WERI-Rb-1 (cell line): ENCODE results near the gene BECN2.

Experiments used
- DNase-seq: peaks from one replicate; pipeline ENCODE4 v3.0.0-alpha.2; 2020
- H3K27ac ChIP-seq: fragments of 250-450 bp; sonication (Bioruptor Pico); 2 replicates; pipeline ENCODE4 v1.5.1; 2020; ENCODE audit warnings: mild to moderate bottlenecking, moderate library complexity
- H3K27me3 ChIP-seq: fragments of 250-450 bp; sonication (Bioruptor Pico); 2 replicates; pipeline ENCODE4 v1.5.1; 2021; ENCODE audit warnings: mild to moderate bottlenecking, low read depth, moderate library complexity; ENCODE audit not compliant: insufficient read depth, severe bottlenecking
- H3K36me3 ChIP-seq: fragments of 250-450 bp; sonication (Bioruptor Pico); 2 replicates; pipeline ENCODE4 v1.5.1; 2020; ENCODE audit warnings: mild to moderate bottlenecking, moderate library complexity
- H3K4me3 ChIP-seq: 2 replicates; pipeline ENCODE4 v1.5.1; 2011; ENCODE audit warnings: low read depth, mild to moderate bottlenecking, control low read depth, low read length
- H3K9me3 ChIP-seq: fragments of 250-450 bp; sonication (Bioruptor Pico); 2 replicates; pipeline ENCODE4 v1.5.1; 2021; ENCODE audit warnings: mild to moderate bottlenecking, moderate library complexity; ENCODE audit not compliant: severe bottlenecking
- CTCF ChIP-seq: IDR thresholded peaks from 2 replicates; pipeline ENCODE4 v1.5.1; 2011; ENCODE audit warnings: low read depth, mild to moderate bottlenecking, control low read depth, inconsistent platforms, low read length

Gene BECN2

DNA sequence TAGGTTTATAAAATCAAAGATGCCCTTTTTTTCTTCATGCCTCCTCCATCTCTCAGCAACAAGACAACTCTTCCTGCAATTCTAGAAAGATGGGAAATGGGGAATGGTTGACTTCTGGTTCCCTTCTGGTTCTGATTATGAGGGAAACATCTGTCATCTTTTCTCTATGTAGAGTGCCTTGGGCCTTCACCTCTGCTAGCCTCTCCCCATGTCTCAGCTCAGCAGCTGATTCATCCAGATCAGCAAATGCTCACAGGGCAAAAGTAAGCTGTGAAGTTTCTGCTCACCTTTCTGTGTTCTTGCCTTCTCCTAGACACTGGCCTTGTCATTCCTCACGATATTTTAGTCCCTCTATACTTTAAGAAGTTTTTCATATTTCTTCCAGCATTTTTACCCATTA lies 17.8 kb upstream of the BECN2 start:
- H3K9me3 ChIP-seq = peaks cover 8% of the 10 kb centered on the region
- no peak overlapping the region for H3K4me3 ChIP-seq
- DNase-seq = no peak
- H3K27ac ChIP-seq = no peak overlapping the region
- no peaks in the 10 kb centered on the region for H3K27me3 ChIP-seq
- TF ChIP-seq CTCF = no peak
- no peaks in the 10 kb centered on the region for H3K36me3 ChIP-seq

DNA sequence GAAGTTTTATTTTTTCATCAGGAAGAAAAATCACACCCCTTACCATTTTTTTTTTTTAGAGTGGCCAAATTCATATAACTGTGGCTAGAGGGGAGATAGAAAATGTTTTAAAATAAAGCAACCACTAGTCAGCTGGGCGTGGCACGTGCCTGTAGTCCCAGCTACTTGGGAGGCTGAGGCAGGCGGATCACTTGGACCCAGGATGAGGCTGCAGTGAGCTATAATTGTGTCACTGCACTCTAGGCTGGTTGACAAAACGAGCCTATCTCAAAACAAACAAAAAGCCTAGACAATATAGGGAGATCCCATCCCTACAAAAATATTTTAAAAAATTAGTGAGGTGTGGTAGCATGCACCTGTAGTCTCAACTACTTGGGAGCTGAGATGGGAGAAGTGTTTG lies 14.8 kb upstream of the BECN2 start:
- H3K9me3 ChIP-seq = peaks cover 8% of the 10 kb centered on the region
- H3K4me3 ChIP-seq = no peak overlapping the region
- no peaks in the 10 kb centered on the region for H3K27me3 ChIP-seq
- TF ChIP-seq CTCF = no peak
- no peak for DNase-seq
- no peak overlapping the region for H3K27ac ChIP-seq
- no peaks in the 10 kb centered on the region for H3K36me3 ChIP-seq

DNA sequence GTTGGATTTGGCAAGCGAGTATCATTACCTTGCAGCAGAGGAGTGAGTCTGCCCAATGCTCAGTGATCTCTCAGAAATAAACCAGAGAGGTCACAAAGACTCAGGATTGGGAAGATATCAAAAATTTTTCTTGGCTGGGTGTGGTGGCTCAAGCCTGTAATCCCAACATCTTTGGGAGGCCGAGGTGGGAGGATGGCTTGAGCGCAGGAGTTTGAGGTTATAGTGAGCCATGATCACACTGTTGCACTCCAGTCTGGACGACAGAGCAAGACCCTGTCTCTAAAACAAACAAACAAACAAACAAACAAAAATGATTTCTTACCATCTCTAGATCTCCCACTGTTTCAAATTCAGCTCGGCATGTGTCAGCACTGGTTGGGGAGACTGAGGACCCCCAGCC lies 13.3 kb upstream of the BECN2 start:
- no peak for TF ChIP-seq CTCF
- no peaks in the 10 kb centered on the region for H3K27me3 ChIP-seq
- no peaks in the 10 kb centered on the region for H3K9me3 ChIP-seq
- no peaks in the 10 kb centered on the region for H3K36me3 ChIP-seq
- no peak overlapping the region for H3K27ac ChIP-seq
- no peak overlapping the region for H3K4me3 ChIP-seq
- no peak for DNase-seq

DNA sequence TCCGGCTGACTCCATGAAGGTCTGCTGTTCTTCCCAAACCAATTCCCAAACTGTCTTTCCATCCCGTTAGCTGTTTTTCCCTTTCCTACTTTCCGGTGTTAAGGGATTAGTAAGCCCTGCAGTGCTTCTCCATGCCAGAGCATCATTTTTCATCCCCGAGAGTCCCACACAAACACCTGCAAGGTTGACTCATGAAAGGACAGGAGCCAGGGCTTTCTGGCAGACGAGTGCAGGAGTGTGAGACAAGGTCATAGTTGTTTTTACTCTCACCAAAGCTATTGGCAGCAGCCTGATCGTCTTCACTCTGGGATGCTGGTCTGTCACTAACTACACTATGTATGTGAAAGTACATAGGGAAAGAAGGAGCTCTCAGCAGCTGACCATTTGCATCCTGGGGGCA lies 10.2 kb upstream of the BECN2 start:
- no peak for TF ChIP-seq CTCF

DNA sequence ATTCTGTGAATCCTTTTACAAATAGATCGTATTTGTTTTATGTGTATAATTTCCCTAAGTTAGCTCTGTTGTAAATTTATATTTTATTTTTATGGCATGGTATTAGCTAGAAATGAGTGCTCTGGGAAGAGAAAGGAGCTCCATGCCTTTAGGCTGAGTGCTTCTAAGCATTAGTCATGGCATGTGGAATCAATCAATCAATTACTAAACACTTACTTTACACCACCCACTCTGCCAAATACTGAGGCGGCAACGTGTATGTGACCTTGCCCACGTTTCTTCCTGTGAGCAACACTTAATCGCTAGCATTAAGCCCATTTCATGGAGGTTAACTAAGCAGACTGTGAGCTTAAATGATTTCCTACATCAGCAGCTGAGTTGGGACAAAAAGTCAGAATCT lies 7.2 kb upstream of the BECN2 start:
- no peaks in the 10 kb centered on the region for H3K9me3 ChIP-seq
- no peaks in the 10 kb centered on the region for H3K27me3 ChIP-seq
- H3K36me3 ChIP-seq = no peaks in the 10 kb centered on the region
- no peak for TF ChIP-seq CTCF
- H3K4me3 ChIP-seq = no peak overlapping the region
- H3K27ac ChIP-seq = no peak overlapping the region
- no peak for DNase-seq

More for the DNA sequence above, 10.2 kb upstream of the BECN2 start:
- Histone ChIP-seq H3K27ac (no peak overlapping the region), H3K27me3 (no peaks in the 10 kb centered on the region), H3K4me3 (no peak overlapping the region), H3K9me3 (no peaks in the 10 kb centered on the region), H3K36me3 (no peaks in the 10 kb centered on the region)
- DNase-seq = no peak

DNA sequence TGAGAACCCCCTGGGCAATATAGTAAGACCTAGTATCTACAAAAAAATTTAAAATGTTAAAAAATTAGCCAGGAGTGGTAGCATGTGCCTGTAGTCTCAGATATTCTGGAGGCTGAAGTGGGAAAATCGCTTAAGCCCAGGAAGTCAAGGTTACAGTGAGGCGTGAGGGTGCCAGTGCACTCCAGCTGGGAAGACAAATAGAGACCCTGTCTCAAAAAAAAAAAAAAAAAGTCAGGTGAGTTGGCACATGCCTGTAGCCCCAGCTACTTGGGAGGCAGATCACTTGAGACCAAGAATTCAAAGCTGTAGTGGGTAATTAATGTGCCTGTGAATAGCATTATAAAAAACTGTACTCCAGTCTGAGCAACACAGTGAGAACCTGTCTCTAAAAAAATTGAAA lies 4.6 kb downstream of the BECN2 start:
- no peak for TF ChIP-seq CTCF
- Histone ChIP-seq H3K9me3 (no peaks in the 10 kb centered on the region), H3K27me3 (no peaks in the 10 kb centered on the region), H3K4me3 (no peak overlapping the region), H3K27ac (no peak overlapping the region), H3K36me3 (no peaks in the 10 kb centered on the region)
- no peak for DNase-seq
